IMR-90 (cell line): ENCODE measurements around the gene WDR37. TPM values are rescaled to one million over a fixed set of nuclear protein-coding genes. Genes with fewer than 3 reads are reported as not detected.

ENCODE experiments used
- ATAC-seq: fragments of 200-7000 bp; cut with Tn5 transposase; 2 replicates; pipeline ENCODE4 v1.9.1; 2020; ENCODE audit warnings: low read depth, mild to moderate bottlenecking, moderate library complexity
- BruUV-seq: library from RNA; stranded (reverse); fragments of 400-500 nt; replicated peaks from 2 replicates; lab custom pipeline; 2021; lab: Mats Ljungman, UMichigan
- CTCF ChIA-PET: fragments of 300-600 bp; formaldehyde crosslinking; extraction: SDS; loops from one replicate; lab custom pipeline; 2021; ENCODE audit warnings: antibody characterized with exemption; lab: Yijun Ruan, JAX
- POLR2A ChIA-PET: fragments of 300-600 bp; sonication (Branson Sonifier 250); formaldehyde crosslinking; loops from one replicate; lab custom pipeline; 2022; ENCODE audit warnings: antibody characterized with exemption; ENCODE audit not compliant: unreplicated experiment; lab: Charles Lee
- DNase-seq: peaks from one replicate; pipeline ENCODE4 v3.0.0; 2013
- H2AFZ ChIP-seq: replicated peaks from 2 replicates; pipeline ENCODE3; 2013; ENCODE audit warnings: low read length, mild to moderate bottlenecking; ENCODE audit not compliant: poor library complexity
- H2AK5ac ChIP-seq: 2 replicates; pipeline ENCODE4 v1.6.1; 2013; ENCODE audit warnings: low read depth, low read length, inconsistent platforms
- H2AK9ac ChIP-seq: replicated peaks from 2 replicates; pipeline ENCODE3; 2013; ENCODE audit warnings: mild to moderate bottlenecking, low read depth, low read length, moderate library complexity; ENCODE audit not compliant: poor library complexity
- H2BK120ac ChIP-seq: 2 replicates; pipeline ENCODE4 v1.6.1; 2013; ENCODE audit warnings: low read depth, low read length, inconsistent platforms
- H2BK15ac ChIP-seq: 3 replicates; pipeline ENCODE4 v1.6.1; 2013; ENCODE audit warnings: low read depth, low read length, inconsistent platforms
- H2BK20ac ChIP-seq: 2 replicates; pipeline ENCODE4 v1.6.1; 2013; ENCODE audit warnings: low read depth, mild to moderate bottlenecking, inconsistent platforms, low read length, moderate library complexity
- H2BK5ac ChIP-seq: 2 replicates; pipeline ENCODE4 v1.6.1; 2013; ENCODE audit warnings: mild to moderate bottlenecking, low read depth, low read length, inconsistent platforms; ENCODE audit not compliant: poor library complexity, severe bottlenecking
- H3K14ac ChIP-seq: replicated peaks from 2 replicates; pipeline ENCODE4 v1.6.1; 2013; ENCODE audit warnings: low read depth, low read length, inconsistent platforms
- H3K18ac ChIP-seq: 2 replicates; pipeline ENCODE4 v1.6.1; 2013; ENCODE audit warnings: low read depth, low read length, control low read depth
- H3K23ac ChIP-seq: 2 replicates; pipeline ENCODE4 v1.6.1; 2013; ENCODE audit warnings: low read depth, low read length, inconsistent platforms
- H3K27ac ChIP-seq: 2 replicates; pipeline ENCODE4 v1.5.1; 2013; ENCODE audit warnings: mild to moderate bottlenecking, control low read depth, low read length; ENCODE audit not compliant: insufficient read depth
- H3K27me3 ChIP-seq: 2 replicates; pipeline ENCODE4 v1.6.1; 2013; ENCODE audit warnings: low read length; ENCODE audit not compliant: control insufficient read depth, insufficient read depth
- H3K36me3 ChIP-seq: 2 replicates; pipeline ENCODE4 v1.6.1; 2013; ENCODE audit warnings: low read length, mixed read lengths; ENCODE audit not compliant: control insufficient read depth, insufficient read depth
- H3K4ac ChIP-seq: 2 replicates; pipeline ENCODE4 v1.6.1; 2013; ENCODE audit warnings: low read depth, low read length, inconsistent platforms
- H3K4me1 ChIP-seq: 2 replicates; pipeline ENCODE4 v1.6.1; 2013; ENCODE audit warnings: low read length, mixed read lengths; ENCODE audit not compliant: control insufficient read depth, insufficient read depth
- H3K4me2 ChIP-seq: 2 replicates; pipeline ENCODE4 v1.6.1; 2013; ENCODE audit warnings: low read depth, mild to moderate bottlenecking, control low read depth, low read length, moderate library complexity
- H3K4me3 ChIP-seq: 2 replicates; pipeline ENCODE4 v1.5.1; 2013; ENCODE audit warnings: low read depth, mild to moderate bottlenecking, control low read depth, low read length, moderate library complexity; ENCODE audit not compliant: insufficient read depth
- H3K56ac ChIP-seq: 2 replicates; pipeline ENCODE4 v1.6.1; 2013; ENCODE audit warnings: low read length, inconsistent platforms; ENCODE audit not compliant: insufficient read depth; ENCODE audit errors: extremely low read depth
- H3K79me1 ChIP-seq, 2 experiments: 2 replicates each; pipeline ENCODE4 v1.6.1; 2013; ENCODE audit warnings: low read length in 2 of 2, inconsistent platforms in 1 of 2, low read depth in 1 of 2
- H3K9ac ChIP-seq: 2 replicates; pipeline ENCODE4 v1.6.1; 2013; ENCODE audit warnings: low read depth, low read length, control low read depth
- H3K9me1 ChIP-seq: 2 replicates; pipeline ENCODE4 v1.6.1; 2013; ENCODE audit warnings: low read length, inconsistent platforms; ENCODE audit not compliant: insufficient read depth
- H3K9me3 ChIP-seq: 2 replicates; pipeline ENCODE4 v1.6.1; 2013; ENCODE audit warnings: low read length; ENCODE audit not compliant: control insufficient read depth, insufficient read depth
- H4K20me1 ChIP-seq: 2 replicates; pipeline ENCODE4 v1.6.1; 2013; ENCODE audit warnings: low read length, inconsistent platforms; ENCODE audit not compliant: insufficient read depth
- H4K5ac ChIP-seq: 2 replicates; pipeline ENCODE4 v1.6.1; 2013; ENCODE audit warnings: mild to moderate bottlenecking, low read depth, low read length, control low read depth
- H4K8ac ChIP-seq, 2 experiments: 2 replicates each; pipeline ENCODE4 v1.6.1; 2013; ENCODE audit warnings: low read depth in 2 of 2, low read length in 2 of 2, control low read depth in 1 of 2, inconsistent platforms in 1 of 2
- H4K91ac ChIP-seq: 2 replicates; pipeline ENCODE4 v1.6.1; 2013; ENCODE audit warnings: low read depth, low read length, inconsistent platforms; ENCODE audit not compliant: insufficient read depth
- POLR2A ChIP-seq: IDR thresholded peaks from 2 replicates; pipeline ENCODE4 v1.6.1; 2012; ENCODE audit warnings: mild to moderate bottlenecking, low read depth, low read length
- RAD21 ChIP-seq: IDR thresholded peaks from 2 replicates; pipeline ENCODE4 v1.6.1; 2012; ENCODE audit warnings: low read length, improper control_type of control experiment
- WGBS, 2 experiments: methylation state at CpG; one replicate each; pipeline versions ENCODE4 v1.1.5 to v1.1.7; 2013; ENCODE audit warnings: missing lambda C conversion rate in 2 of 2; ENCODE audit not compliant: insufficient read length in 1 of 2; ENCODE audit errors: extremely low coverage in 2 of 2; 5-methylcytosine and 5-hydroxymethylcytosine counted together
- dilution Hi-C: fragments of 300-500 bp; cut with HindIII; formaldehyde crosslinking; loops from one replicate; pipeline ENCODE4 v1.14.3; 2018; ENCODE audit warnings: low sequenced_read_pairs; ENCODE audit not compliant: unreplicated experiment
- in situ Hi-C: fragments of 300-500 bp; cut with MboI; formaldehyde crosslinking; loops from 3 replicates; pipeline ENCODE4 v1.14.3; 2019; ENCODE audit warnings: low sequenced_read_pairs, inconsistent platforms, mixed read lengths
- intact Hi-C: fragments of 100-400 bp; cut with micrococcal nuclease; formaldehyde crosslinking; loops from 2 replicates; pipeline ENCODE4 v1.10.0; 2022
- polyA plus RNA-seq, 3 experiments: library from polyadenylated mRNA; depleted of rRNA; stranded (reverse); fragments of >200 nt; gene quantifications; 2 replicates each; pipeline ENCODE4 v1.2.3, GENCODE V29; 2012; ENCODE audit warnings: low replicate concordance in 1 of 3
- total RNA-seq: library from RNA; depleted of rRNA; stranded (reverse); fragments of >200 nt; gene quantifications from 2 replicates; pipeline ENCODE4 v1.2.3, GENCODE V29; 2012

WDR37 gene
- total and polyA plus RNA-seq, 2 of the 4 experiments (the other 2 are of a cell fraction), result 12.7 to 14.5 TPM

- no peak overlapping the region for H4K5ac ChIP-seq
- ATAC-seq (no peak), DNase-seq (no peak)
- in situ Hi-C loops, result no loop called here
- POLR2A ChIA-PET, result no interaction called here
- H2AFZ ChIP-seq, result no peak overlapping the region
- BruUV-seq, result no TSS peak
- H4K8ac ChIP-seq, result no peak overlapping the region
- no peak overlapping the region for H2BK120ac ChIP-seq
- no peak overlapping the region for H3K4me2 ChIP-seq
- no peak overlapping the region for H3K9ac ChIP-seq
- dilution Hi-C loops, result no loop called here
- WGBS, 2 experiments, result 0% methylated on average over 1 of the region's 4 CpGs; no CpG with 5 or more reads in 1 of the 2 experiments
- H3K4me1 ChIP-seq, result peaks cover 2% of the 10 kb centered on the region; the same call in 1 of the 2 replicates
- no peak overlapping the region for H3K27ac ChIP-seq
- peaks cover 8% of the 10 kb centered on the region; the same call in 1 of the 2 replicates for H3K9me1 ChIP-seq
- no peak overlapping the region for H4K91ac ChIP-seq
- no peaks in the 10 kb centered on the region for H3K27me3 ChIP-seq
- no peak overlapping the region for H2BK15ac ChIP-seq
- H3K14ac ChIP-seq, result no peak overlapping the region
- peaks cover 34% of the 10 kb centered on the region for H4K20me1 ChIP-seq
- no peak overlapping the region for H3K4me3 ChIP-seq
- H3K23ac ChIP-seq, result no peak overlapping the region
- intact Hi-C loops, result no loop called here
- H3K79me1 ChIP-seq, result peaks cover 18 to 52% of the 10 kb centered on the region in 2 experiments
- TF ChIP-seq RAD21, result no peak
- TF ChIP-seq POLR2A, result peak; percentile 48; the same call in 1 of the 2 replicates
- CTCF ChIA-PET, result interaction anchor here (0.6 kb wide), 1 partner anchor 8 kb away, joined by 4 read pairs; no protein-coding TSS in a partner anchor
- H2BK20ac ChIP-seq, result no peak overlapping the region
- no peak overlapping the region for H2AK9ac ChIP-seq
- no peak overlapping the region for H3K56ac ChIP-seq
- no peak overlapping the region for H3K18ac ChIP-seq
- peaks cover 11% of the 10 kb centered on the region for H3K36me3 ChIP-seq
- H3K9me3 ChIP-seq, result no peaks in the 10 kb centered on the region
- no peak overlapping the region for H2AK5ac ChIP-seq
- no peak overlapping the region for H3K4ac ChIP-seq
- no peak overlapping the region for H2BK5ac ChIP-seq
Measured at GRCh38 chr10:1044964-1045363, 11.2 kb upstream of the WDR37 start.
